SK-N-SH (cell line): Measurements from ENCODE around the gene FKBP4. TPM values are rescaled to one million over a fixed set of nuclear protein-coding genes. Genes with fewer than 3 reads are reported as not detected.

Experiments
- CTCF ChIA-PET: fragments of 300-600, 350-600 bp; formaldehyde crosslinking; extraction: SDS; loops from one replicate; lab custom pipeline; 2021; lab: Yijun Ruan, JAX
- POLR2A ChIA-PET: fragments of 350-600 bp; sonication (Branson Sonifier 250); formaldehyde crosslinking; extraction: SDS; loops from one replicate; lab custom pipeline; 2020; ENCODE audit warnings: antibody characterized with exemption, inconsistent platforms; lab: Yijun Ruan, JAX
- DNase-seq: peaks from one replicate; pipeline ENCODE4 v3.0.0; 2012
- H2AFZ ChIP-seq: fragments of 200-600 bp; sonication (generic); 2 replicates; pipeline ENCODE4 v1.8.1; 2016; ENCODE audit warnings: antibody characterized with exemption, mild to moderate bottlenecking, low read depth
- H3F3A ChIP-seq: fragments of 200-600 bp; sonication (generic); replicated peaks from 2 replicates; pipeline ENCODE3; 2016; ENCODE audit warnings: antibody characterized with exemption, mild to moderate bottlenecking; ENCODE audit not compliant: insufficient read depth
- H3K27ac ChIP-seq, 2 experiments: fragments of 200-500 bp in 1 of 2; fragments of 200-600 bp in 1 of 2; sonication (Bioruptor generic) in 1 of 2; sonication (generic), shearing (Covaris generic) in 1 of 2; 2 replicates each; pipeline versions ENCODE4 v1.5.1 to v1.6.1; 2014 to 2016; ENCODE audit warnings: low read depth in 2 of 2, inconsistent platforms in 1 of 2, low read length in 1 of 2, mild to moderate bottlenecking in 1 of 2, mixed read lengths in 1 of 2
- H3K27me3 ChIP-seq: fragments of 200-600 bp; sonication (generic), shearing (Covaris generic); 2 replicates; pipeline ENCODE4 v1.6.1; 2016; ENCODE audit warnings: mixed run types; ENCODE audit not compliant: insufficient read depth
- H3K36me3 ChIP-seq, 2 experiments: fragments of 200-500 bp in 1 of 2; fragments of 200-600 bp in 1 of 2; sonication (Bioruptor generic) in 1 of 2; sonication (generic) in 1 of 2; replicated peaks in 1 of 2; 2 replicates each; pipeline versions ENCODE3 to v1.5.1; 2014 to 2016; ENCODE audit warnings: low read length in 1 of 2, mild to moderate bottlenecking in 1 of 2; ENCODE audit not compliant: insufficient read depth in 2 of 2, control insufficient read depth in 1 of 2
- H3K4me1 ChIP-seq, 2 experiments: fragments of 200-500 bp in 1 of 2; fragments of 200-600 bp in 1 of 2; sonication (Bioruptor generic) in 1 of 2; sonication (generic), shearing (Covaris generic) in 1 of 2; 2 replicates each; pipeline versions ENCODE4 v1.5.1 to v1.6.1; 2014 to 2016; ENCODE audit warnings: low read depth in 1 of 2, low read length in 1 of 2, mixed run types in 1 of 2; ENCODE audit not compliant: insufficient read depth in 2 of 2, control insufficient read depth in 1 of 2
- H3K4me2 ChIP-seq: fragments of 200-600 bp; sonication (generic), shearing (Covaris generic); 2 replicates; pipeline ENCODE4 v1.6.1; 2017; ENCODE audit warnings: mixed run types
- H3K4me3 ChIP-seq, 2 experiments: fragments of 200-500 bp in 1 of 2; fragments of 200-600 bp in 1 of 2; sonication (Bioruptor generic) in 1 of 2; sonication (generic), shearing (Covaris generic) in 1 of 2; 2 replicates each; pipeline versions ENCODE4 v1.5.1 to v1.8.1; 2014 to 2016; ENCODE audit warnings: low read depth in 2 of 2, inconsistent platforms in 1 of 2, low read length in 1 of 2, mild to moderate bottlenecking in 1 of 2, mixed read lengths in 1 of 2, moderate library complexity in 1 of 2
- H3K79me2 ChIP-seq: fragments of 200-600 bp; sonication (generic); 2 replicates; pipeline ENCODE4 v1.8.1; 2017; ENCODE audit warnings: mild to moderate bottlenecking; ENCODE audit not compliant: insufficient read depth
- H3K9ac ChIP-seq: fragments of 200-600 bp; sonication (generic); 2 replicates; pipeline ENCODE4 v1.6.1; 2017; ENCODE audit warnings: mixed run types
- H3K9me2 ChIP-seq: fragments of 200-600 bp; sonication (generic); 2 replicates; pipeline ENCODE4 v1.6.1; 2017; ENCODE audit warnings: mixed run types
- H3K9me3 ChIP-seq: fragments of 200-600 bp; sonication (generic); 2 replicates; pipeline ENCODE4 v1.6.1; 2017; ENCODE audit warnings: mixed run types, mild to moderate bottlenecking, moderate library complexity
- H4K20me1 ChIP-seq: fragments of 200-600 bp; sonication (generic); 2 replicates; pipeline ENCODE4 v1.6.1; 2017; ENCODE audit warnings: mild to moderate bottlenecking, mixed run types; ENCODE audit not compliant: insufficient read depth
- FOSL2 ChIP-seq: IDR thresholded peaks from 2 replicates; pipeline ENCODE4 v1.4.0; 2012; ENCODE audit warnings: low read depth, mild to moderate bottlenecking, moderate library complexity, borderline replicate concordance
- FOXJ3 ChIP-seq: sonication (generic); formaldehyde crosslinking; IDR thresholded peaks from 2 replicates; pipeline ENCODE4 v1.5.1; 2020; ENCODE audit warnings: mild to moderate bottlenecking, missing genetic modification reagents
- GATA2 ChIP-seq: sonication (generic); formaldehyde crosslinking; IDR thresholded peaks from 2 replicates; pipeline ENCODE4 v1.5.0; 2020; ENCODE audit warnings: mild to moderate bottlenecking, missing genetic modification reagents
- MAX ChIP-seq: IDR thresholded peaks from 2 replicates; pipeline ENCODE4 v1.4.0; 2012; ENCODE audit warnings: low read depth
- NFIC ChIP-seq: IDR thresholded peaks from 2 replicates; pipeline ENCODE4 v1.4.0; 2012; ENCODE audit warnings: borderline replicate concordance
- NRF1 ChIP-seq: IDR thresholded peaks from 2 replicates; pipeline ENCODE4 v1.6.1; 2012; ENCODE audit warnings: low read depth, mild to moderate bottlenecking, low read length
- PBX3 ChIP-seq: IDR thresholded peaks from 2 replicates; pipeline ENCODE4; 2012
- POLR2AphosphoS5 ChIP-seq: IDR thresholded peaks from 2 replicates; pipeline ENCODE4 v1.6.1; 2012; ENCODE audit warnings: low read depth, low read length
- RFX5 ChIP-seq: IDR thresholded peaks from 2 replicates; pipeline ENCODE4 v1.6.1; 2012; ENCODE audit warnings: mild to moderate bottlenecking, improper control_type of control experiment, low read length
- SIN3A ChIP-seq: IDR thresholded peaks from 2 replicates; pipeline ENCODE4 v1.6.1; 2012; ENCODE audit warnings: low read depth, mild to moderate bottlenecking, low read length, moderate library complexity, borderline replicate concordance
- SMC3 ChIP-seq: IDR thresholded peaks from 2 replicates; pipeline ENCODE4 v1.6.1; 2012; ENCODE audit warnings: low read depth, low read length, improper control_type of control experiment
- TAF1 ChIP-seq: IDR thresholded peaks from 2 replicates; pipeline ENCODE4 v1.6.1; 2012; ENCODE audit warnings: low read depth, mild to moderate bottlenecking, low read length, moderate library complexity, borderline replicate concordance
- TCF12 ChIP-seq: IDR thresholded peaks from 2 replicates; pipeline ENCODE4 v1.4.0; 2012
- USF2 ChIP-seq: fragments of 150-350 bp; IDR thresholded peaks from 2 replicates; pipeline ENCODE4 v1.6.1; 2017; ENCODE audit warnings: antibody characterized with exemption, low read length, low read depth, borderline replicate concordance
- YY1 ChIP-seq: IDR thresholded peaks from 2 replicates; pipeline ENCODE4 v1.4.0; 2012; ENCODE audit warnings: low read depth, mild to moderate bottlenecking
- ZBTB33 ChIP-seq: IDR thresholded peaks from 2 replicates; pipeline ENCODE4 v1.4.0; 2012; ENCODE audit warnings: low read depth, borderline replicate concordance
- WGBS: methylation state at CpG from one replicate; pipeline ENCODE4 v1.1.6; 2017; ENCODE audit warnings: low lambda C conversion rate; 5-methylcytosine and 5-hydroxymethylcytosine counted together
- polyA plus RNA-seq, 3 experiments: library from polyadenylated mRNA; depleted of rRNA; stranded (reverse); fragments of >200 nt; gene quantifications; 2 replicates each; pipeline ENCODE4 v1.2.3, GENCODE V29; 2012

The FKBP4 gene
- polyA plus RNA-seq, 1 of the 3 experiments (the other 2 are of a cell fraction), result 53.2 TPM

GRCh38 chr12:2803635-2804392 is 9.0 kb downstream of the FKBP4 start:
- Histone ChIP-seq H3F3A (no peaks in the 10 kb centered on the region), H3K79me2 (no peaks in the 10 kb centered on the region), H3K4me2 (no peak overlapping the region), H3K4me1 (peaks cover 0 to 4% of the 10 kb centered on the region in 2 experiments; a peak in 1 of 4 replicates), H3K9me2 (no peaks in the 10 kb centered on the region), H3K9ac (no peak overlapping the region), H3K27me3 (no peaks in the 10 kb centered on the region), H3K36me3 (peaks cover 45 to 64% of the 10 kb centered on the region in 2 experiments), H2AFZ (no peak overlapping the region), H3K4me3 (no peak overlapping the region), H3K9me3 (no peaks in the 10 kb centered on the region), H3K27ac (peak overlapping the region in 1 of 2 experiments; percentile 4; a peak in 1 of 4 replicates), H4K20me1 (no peaks in the 10 kb centered on the region)
- POLR2A ChIA-PET, result no interaction called here
- CTCF ChIA-PET, result no interaction called here
- 90% methylated on average over 7 of the region's 7 CpGs for WGBS
- DNase-seq, result no peak
- TF ChIP-seq SMC3 (no peak), RFX5 (no peak), TCF12 (no peak), MAX (no peak), POLR2AphosphoS5 (no peak), TAF1 (no peak), NRF1 (no peak)

- H3K4me3 ChIP-seq, result no peak overlapping the region
- no peaks in the 10 kb centered on the region for H3K27me3 ChIP-seq
- no peak overlapping the region for H3K4me2 ChIP-seq
- H3K79me2 ChIP-seq, result no peaks in the 10 kb centered on the region
- H3K4me1 ChIP-seq, result peaks cover 0 to 4% of the 10 kb centered on the region in 2 experiments; a peak in 1 of 4 replicates
- H2AFZ ChIP-seq, result no peak overlapping the region
- H3K9me2 ChIP-seq, result no peaks in the 10 kb centered on the region
- TF ChIP-seq GATA2 (CRISPR knock-in tag) (no peak), SMC3 (no peak), YY1 (no peak), NFIC (peak; percentile 29)
- no peaks in the 10 kb centered on the region for H4K20me1 ChIP-seq
- ChIA-PET POLR2A (interaction anchor here (0.6 kb wide), 1 partner anchor 9 kb away, joined by 3 read pairs; no protein-coding TSS in a partner anchor), CTCF (no interaction called here)
- peaks cover 38 to 56% of the 10 kb centered on the region in 2 experiments for H3K36me3 ChIP-seq
- DNase-seq, result no peak
- no peaks in the 10 kb centered on the region for H3F3A ChIP-seq
- WGBS, result 73% methylated on average over 5 of the region's 5 CpGs
- H3K9me3 ChIP-seq, result no peaks in the 10 kb centered on the region
- no peak overlapping the region for H3K9ac ChIP-seq
- H3K27ac ChIP-seq, result peak overlapping the region; percentile 2 to 4; a peak in 2 of 4 replicates
These were observed 9.8 kb downstream of the FKBP4 start for GRCh38 chr12:2804393-2805142.

GRCh38 chr12:2805143-2805520 is 10.4 kb downstream of the FKBP4 start:
- no peaks in the 10 kb centered on the region for H3K79me2 ChIP-seq
- DNase-seq, result no peak
- peaks cover 32 to 51% of the 10 kb centered on the region in 2 experiments for H3K36me3 ChIP-seq
- H3K27me3 ChIP-seq, result no peaks in the 10 kb centered on the region
- H4K20me1 ChIP-seq, result no peaks in the 10 kb centered on the region
- CTCF ChIA-PET, result interaction anchor here (1.0 to 1.3 kb wide), 2 partner anchors 20 to 21 kb away, joined by 3 read pairs; no protein-coding TSS in a partner anchor
- TF ChIP-seq YY1 (no peak), USF2 (no peak), ZBTB33 (no peak), FOXJ3 (CRISPR knock-in tag) (no peak), SIN3A (no peak), PBX3 (no peak), FOSL2 (no peak)
- no peak overlapping the region for H3K4me2 ChIP-seq
- peaks cover 0 to 4% of the 10 kb centered on the region in 2 experiments; a peak in 1 of 4 replicates for H3K4me1 ChIP-seq
- no peak overlapping the region for H3K9ac ChIP-seq
- 69% methylated on average over 2 of the region's 2 CpGs for WGBS
- H3K9me3 ChIP-seq, result no peaks in the 10 kb centered on the region
- H3K4me3 ChIP-seq, result no peak overlapping the region
- no peaks in the 10 kb centered on the region for H3K9me2 ChIP-seq
- POLR2A ChIA-PET, result no interaction called here
- peak overlapping the region in 1 of 2 experiments; percentile 4; a peak in 1 of 4 replicates for H3K27ac ChIP-seq
- H2AFZ ChIP-seq, result no peak overlapping the region
- no peaks in the 10 kb centered on the region for H3F3A ChIP-seq
